Right lobe of liver (tissue), 6 donors: ENCODE results near the gene ANKRD11. TPM values are rescaled to one million over a fixed set of nuclear protein-coding genes. Genes with fewer than 3 reads are reported as not detected.

Experiments
- ATAC-seq, 4 donors: fragments of 200-7000 bp; cut with Tn5 transposase; one replicate each; pipeline ENCODE4 v1.9.1; 2020; ENCODE audit warnings: mild to moderate bottlenecking in 4 of 4, moderate library complexity in 4 of 4
- DNase-seq, 3 donors: peaks; one replicate each; pipeline ENCODE4 v3.0.0-alpha.2; 2020
- H3K27ac ChIP-seq, 3 donors: fragments of 200-600 bp; one replicate each; pipeline ENCODE4 v1.8.0; 2022
- H3K27me3 ChIP-seq, 2 donors: fragments of 200-600 bp; one replicate each; pipeline ENCODE4 v1.8.0; 2022
- H3K36me3 ChIP-seq, 4 donors: fragments of 200-600 bp; sonication (generic) in 1 of 4; one replicate each; pipeline versions ENCODE4 v1.5.1 to v1.8.0; 2017 to 2022; ENCODE audit warnings: control low read depth in 1 of 4
- H3K4me1 ChIP-seq, 4 donors: fragments of 200-600 bp; sonication (generic) in 1 of 4; one replicate each; pipeline versions ENCODE4 v1.5.1 to v1.8.0; 2017 to 2022; ENCODE audit warnings: control low read depth in 1 of 4
- H3K4me3 ChIP-seq, 3 donors: fragments of 200-600 bp; one replicate each; pipeline ENCODE4 v1.8.0; 2022
- H3K9me3 ChIP-seq, 4 donors: fragments of 200-600 bp; sonication (generic) in 1 of 4; one replicate each; pipeline versions ENCODE4 v1.5.1 to v1.8.0; 2017 to 2022; ENCODE audit warnings: control low read depth in 1 of 4
- CTCF ChIP-seq, 4 donors: fragments of 200-600 bp in 3 of 4; fragments of 450-650 bp in 1 of 4; IDR thresholded peaks; one replicate each; pipeline versions ENCODE4 v1.5.1 to v1.8.0; 2016 to 2022; ENCODE audit warnings: antibody characterized with exemption in 4 of 4, mild to moderate bottlenecking in 2 of 4
- POLR2A ChIP-seq: fragments of 450-650 bp; IDR thresholded peaks from one replicate; pipeline ENCODE4 v1.6.1; 2017; ENCODE audit warnings: antibody characterized with exemption, mild to moderate bottlenecking
- WGBS: methylation state at CpG from one replicate; pipeline ENCODE4 v1.1.6; 2018; ENCODE audit warnings: low coverage, low lambda C conversion rate; ENCODE audit not compliant: insufficient coverage; ENCODE audit errors: missing lambda C conversion rate; 5-methylcytosine and 5-hydroxymethylcytosine counted together
- intact Hi-C, 2 donors: fragments of 100-400 bp; cut with DNase I; formaldehyde crosslinking; loops; one replicate each; pipeline versions ENCODE4 v1.11.2 to v1.14.1; 2022
- total RNA-seq, 6 experiments: library from RNA; depleted of rRNA in 2 of 6; stranded (reverse); fragments of >200 nt in 2 of 6; fragmentation: NEBNext Ultra II Directional in 3 of 6; extraction: Animal tissue kit (Norgen Biotek cat#: 25700) in 3 of 6; gene quantifications; one replicate each; pipeline versions ENCODE4 v1.1.0 to v1.2.4, GENCODE V29; 2016 to 2023
- donor health status: DM: no; HTN: yes; CAD: no.
- donor health status: DM: no; HTN: no; CAD: no.
- donor health status: DM: no; HTN: no; CAD: no.
- donor health status: DM: no; HTN: yes; CAD: no.
- donor health status: DM: no; HTN: yes; CAD: no.

Gene ANKRD11
- total RNA-seq, 6 experiments from 2014 or later: 26.2 to 65.8 (median 41.6) TPM

- ATAC-seq: no peak
- no peak for TF ChIP-seq POLR2A
- TF ChIP-seq CTCF (IDR thresholded peaks at IDR 0.05): no peak
- no peak for DNase-seq
- Histone ChIP-seq H3K9me3 (no peaks in the 10 kb centered on the region), H3K27ac (no peak overlapping the region), H3K36me3 (peaks cover 0 to 67% (median 21%) of the 10 kb centered on the region in 4 donors), H3K27me3 (no peaks in the 10 kb centered on the region), H3K4me1 (no peaks in the 10 kb centered on the region), H3K4me3 (no peak overlapping the region)
- WGBS: 86% methylated on average over 20 of the region's 20 CpGs
- intact Hi-C loops: no loop called here
Measured at GRCh38 chr16:89283449-89283848, 206.9 kb downstream of the ANKRD11 start.

- H3K27ac ChIP-seq: no peak overlapping the region
- TF ChIP-seq CTCF (IDR thresholded peaks at IDR 0.05) (no peak), POLR2A (no peak)
- intact Hi-C loops: no loop called here
- no peak for ATAC-seq
- no peaks in the 10 kb centered on the region for H3K4me1 ChIP-seq
- H3K36me3 ChIP-seq: peaks cover 0 to 62% (median 16%) of the 10 kb centered on the region in 4 donors
- H3K9me3 ChIP-seq: no peaks in the 10 kb centered on the region
- 69% methylated on average over 10 of the region's 18 CpGs for WGBS
- H3K4me3 ChIP-seq: no peak overlapping the region
- DNase-seq: no peak
- no peaks in the 10 kb centered on the region for H3K27me3 ChIP-seq
Measured at GRCh38 chr16:89282523-89282922, 207.8 kb downstream of the ANKRD11 start.

GRCh38 chr16:89281829-89282228, 208.5 kb downstream of the ANKRD11 start:
- ATAC-seq (no peak), DNase-seq (no peak)
- intact Hi-C loops: no loop called here
- Histone ChIP-seq H3K9me3 (no peaks in the 10 kb centered on the region), H3K36me3 (peaks cover 0 to 55% (median 15%) of the 10 kb centered on the region in 4 donors), H3K4me1 (no peaks in the 10 kb centered on the region), H3K27ac (no peak overlapping the region), H3K27me3 (no peaks in the 10 kb centered on the region), H3K4me3 (no peak overlapping the region)
- 91% methylated on average over 14 of the region's 20 CpGs for WGBS
- TF ChIP-seq CTCF (IDR thresholded peaks at IDR 0.05) (no peak), POLR2A (no peak)

- no peak for DNase-seq
- no peak for ATAC-seq
- 98% methylated on average over 15 of the region's 28 CpGs for WGBS
- Histone ChIP-seq H3K4me3 (no peak overlapping the region), H3K36me3 (peaks cover 0 to 49% (median 15%) of the 10 kb centered on the region in 4 donors), H3K27ac (no peak overlapping the region), H3K27me3 (no peaks in the 10 kb centered on the region), H3K9me3 (no peaks in the 10 kb centered on the region), H3K4me1 (no peaks in the 10 kb centered on the region)
- intact Hi-C loops: no loop called here
- TF ChIP-seq POLR2A (no peak), CTCF (IDR thresholded peaks at IDR 0.05) (no peak)
Measured at GRCh38 chr16:89281189-89281577, 209.2 kb downstream of the ANKRD11 start.
